Pulmonary artery endothelial cell (primary cell): ENCODE results near the gene SUPT20HL2. TPM values are rescaled to one million over a fixed set of nuclear protein-coding genes. Genes with fewer than 3 reads are reported as not detected.
A peak's percentile ranks its signal among the peaks of the same experiment; 100 is the strongest.
"Not testable (repeated sequence)": the region's sequence is repeated elsewhere in the genome, so short reads cannot be mapped to it uniquely, and the experiment has no call there.

Experiments used
- DNase-seq: peaks from one replicate; pipeline ENCODE4 v3.0.0-alpha.2; 2011; ENCODE audit warnings: low read depth, low spot score
- total RNA-seq: library from RNA; depleted of rRNA; stranded (reverse); fragments of >200 nt; gene quantifications from 2 replicates; pipeline ENCODE4 v1.2.3, GENCODE V29; 2014

SUPT20HL2 gene
- total RNA-seq = not detected in 2 replicates

- no peak for DNase-seq
These were observed at the start of gene SUPT20HL2 for GRCh38 chrX:24314019-24314635. SUPT20HL2 (minus strand) TSS chrX:24314069; CDS start chrX:24313315, 754 bp downstream.

- DNase-seq = not testable (repeated sequence)
These were observed 48.3 kb upstream of the SUPT20HL2 start for GRCh38 chrX:24362089-24362745.

DNA sequence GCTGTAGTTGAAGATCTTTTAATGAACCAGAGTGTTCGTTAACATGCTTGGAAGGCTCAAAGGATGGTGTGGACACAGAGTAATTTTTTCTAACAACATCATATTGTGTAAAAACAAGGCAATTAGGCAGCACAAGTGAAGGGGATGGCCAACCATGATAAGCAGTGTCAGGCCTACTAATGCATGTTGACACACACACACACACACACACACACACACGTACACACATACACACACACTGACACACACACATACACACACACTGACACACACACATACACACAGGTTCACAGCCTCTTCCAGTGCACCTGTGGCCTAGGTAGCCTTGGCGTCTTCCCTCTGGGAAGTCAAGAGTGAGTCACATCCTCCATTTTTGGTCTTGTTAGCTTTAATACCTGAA is 46.4 kb upstream of the SUPT20HL2 start, which contains the start of gene SUPT20HL1:
Gene SUPT20HL1 (plus strand): TSS at position 368 of the 400 bp plus-strand sequence. CDS start 2,122 bp downstream, outside the sequence.
- no peak for DNase-seq

DNA sequence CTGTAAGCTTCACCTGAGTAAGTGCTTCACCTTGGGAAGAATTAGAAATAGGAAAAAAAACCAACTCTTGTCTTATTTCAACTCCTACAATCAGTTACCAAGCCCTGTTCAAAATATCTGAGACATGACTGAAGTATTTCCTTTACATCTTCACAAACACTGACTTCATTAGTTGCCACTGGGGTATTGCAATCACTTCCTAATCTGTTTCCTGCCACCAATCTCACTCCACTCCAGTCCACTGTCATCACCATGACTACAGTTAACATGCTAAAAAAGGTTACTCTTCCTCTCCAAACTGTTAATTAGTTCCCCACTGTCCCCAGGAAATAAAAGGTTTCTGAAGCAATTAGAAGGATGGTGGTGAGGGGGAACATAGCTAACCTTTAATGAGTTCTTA is 43.2 kb upstream of the SUPT20HL2 start:
- peak; percentile 45 for DNase-seq

DNA sequence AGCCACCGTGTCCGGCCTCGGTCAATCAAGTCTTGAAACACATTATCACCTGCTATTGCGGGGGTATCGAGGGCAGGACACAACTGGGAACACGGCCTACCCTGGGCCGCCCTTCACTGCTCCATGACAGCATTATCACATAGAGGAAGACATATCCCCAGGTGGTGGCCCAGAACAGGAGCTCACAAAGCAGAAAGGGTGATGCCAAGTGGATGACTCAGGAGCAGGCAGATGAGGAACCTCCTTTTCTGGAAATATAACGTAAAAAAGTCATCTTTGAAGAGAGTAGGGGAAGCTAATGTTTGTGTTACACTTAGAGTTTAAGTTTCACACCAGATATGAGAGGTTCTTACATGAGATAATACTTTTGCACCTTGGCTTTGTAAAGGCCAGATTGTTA is 41.2 kb upstream of the SUPT20HL2 start:
- no peak for DNase-seq

DNA sequence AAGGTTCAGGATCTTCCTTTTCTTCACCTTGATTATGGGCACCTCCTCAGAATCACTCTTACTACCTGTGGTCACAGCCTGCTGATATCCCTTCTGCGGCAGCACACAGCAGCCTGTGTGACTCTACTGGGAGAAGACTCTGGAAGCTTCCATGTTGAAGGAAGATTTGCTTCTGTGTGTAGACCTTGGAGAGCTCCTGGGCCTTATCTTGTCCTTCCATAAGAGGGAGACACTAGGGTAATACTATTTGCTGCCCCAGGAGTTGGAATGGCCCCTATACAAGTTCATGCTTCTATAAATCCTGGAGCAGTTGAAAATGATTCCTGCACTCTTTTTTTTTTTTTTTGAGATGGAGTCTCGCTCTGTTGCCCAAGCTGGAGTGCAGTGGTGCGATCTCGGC is 36.3 kb upstream of the SUPT20HL2 start:
- DNase-seq = no peak

GRCh38 chrX:24347881-24348280 is 34.0 kb upstream of the SUPT20HL2 start:
- DNase-seq = no peak

DNA sequence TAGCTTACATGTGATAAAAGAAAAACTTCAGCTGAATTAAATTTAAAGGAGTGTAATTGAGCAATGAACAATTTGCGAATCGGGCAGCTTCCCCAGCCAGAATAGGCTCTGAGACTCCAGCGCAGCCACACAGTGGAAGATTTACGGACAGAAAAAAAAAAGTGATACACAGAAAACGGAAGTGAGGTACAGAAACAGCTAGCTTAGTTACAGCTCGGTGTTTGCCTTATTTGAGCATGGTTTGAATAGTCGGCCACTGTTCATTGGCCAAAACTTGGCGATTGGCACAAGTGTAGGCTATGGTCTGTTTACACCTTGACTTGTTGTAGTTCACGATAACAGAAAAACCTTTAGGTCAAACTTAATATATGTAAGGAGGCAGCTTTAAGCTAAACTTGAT is 29.9 kb upstream of the SUPT20HL2 start:
- no peak for DNase-seq

GRCh38 chrX:24341795-24342194 is 27.9 kb upstream of the SUPT20HL2 start:
- DNase-seq = no peak

DNA sequence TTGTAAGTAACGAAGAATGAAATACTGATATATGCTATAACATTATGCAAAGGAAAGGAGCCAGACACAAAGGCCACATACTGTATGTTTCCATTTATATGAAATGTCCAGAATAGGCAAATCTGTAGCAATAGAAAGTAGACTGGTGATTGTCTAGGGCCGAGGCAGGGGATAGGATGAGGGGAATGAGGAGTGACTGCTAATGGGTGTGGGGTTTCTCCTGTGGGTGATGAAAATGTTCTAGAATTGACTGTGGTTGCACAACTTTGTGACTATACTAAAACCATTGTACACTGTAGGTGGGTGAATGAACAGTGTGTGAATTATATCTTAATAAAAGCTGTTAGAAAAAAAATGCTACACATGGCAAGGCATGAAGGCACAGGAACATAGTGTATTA is 26.6 kb upstream of the SUPT20HL2 start:
- DNase-seq = no peak

DNA sequence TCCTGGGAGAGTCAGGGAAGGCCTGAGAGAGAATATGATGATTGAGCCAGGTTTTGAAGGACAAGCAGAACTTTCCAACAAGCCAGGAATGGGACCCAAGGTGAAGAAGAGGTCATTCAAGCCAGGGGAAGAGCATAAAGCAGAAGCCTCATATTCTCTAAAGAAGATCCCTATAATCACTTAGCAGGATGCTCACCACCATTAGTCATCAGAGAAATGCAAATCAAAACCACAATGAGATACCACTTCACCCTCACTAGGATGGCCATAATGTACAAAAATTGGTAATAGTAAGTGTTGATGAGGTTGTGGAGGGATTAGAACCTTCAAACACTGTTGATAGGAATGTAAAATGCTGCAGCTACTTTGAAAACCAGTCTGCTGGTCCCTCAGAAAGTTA is 26.0 kb upstream of the SUPT20HL2 start:
- DNase-seq = no peak

DNA sequence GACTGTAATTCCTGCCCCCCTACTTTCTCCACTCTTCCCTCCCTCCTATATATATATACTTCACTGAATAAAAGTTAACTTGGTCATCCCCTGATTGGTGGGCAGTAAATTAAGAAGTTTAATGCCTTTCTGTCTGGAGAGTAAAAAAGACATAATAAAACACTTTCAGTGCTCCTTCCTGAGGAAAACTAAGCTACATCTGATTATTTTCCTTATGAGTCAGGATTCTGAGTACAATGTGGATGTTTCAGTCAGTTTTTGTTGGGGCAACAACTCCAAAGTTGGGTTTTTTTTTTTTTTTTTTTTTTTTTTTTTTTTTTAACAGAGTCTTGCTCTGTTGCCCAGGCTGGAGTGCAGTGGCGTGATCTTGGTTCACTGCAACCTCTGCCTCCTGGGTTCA is 22.0 kb upstream of the SUPT20HL2 start:
- DNase-seq = no peak

DNA sequence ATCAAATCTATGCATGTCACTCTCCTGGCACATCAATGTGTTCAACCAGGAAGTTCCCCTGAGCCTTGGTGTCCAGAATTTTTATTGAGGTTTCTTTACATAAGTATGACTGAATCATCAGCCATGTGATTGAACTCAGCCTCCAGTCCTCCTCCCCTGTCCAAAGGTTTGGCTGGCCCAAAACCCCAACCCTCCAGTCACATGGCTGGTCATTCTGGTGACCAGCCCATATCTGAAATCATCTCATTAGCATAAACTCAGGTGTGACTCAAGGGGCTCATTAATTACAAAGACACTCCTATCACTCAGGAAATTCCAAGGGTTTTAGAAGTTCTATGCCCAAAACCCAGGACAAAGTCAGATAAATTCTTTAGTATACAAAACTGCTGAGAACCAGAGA is 20.6 kb upstream of the SUPT20HL2 start:
- DNase-seq = no peak

DNA sequence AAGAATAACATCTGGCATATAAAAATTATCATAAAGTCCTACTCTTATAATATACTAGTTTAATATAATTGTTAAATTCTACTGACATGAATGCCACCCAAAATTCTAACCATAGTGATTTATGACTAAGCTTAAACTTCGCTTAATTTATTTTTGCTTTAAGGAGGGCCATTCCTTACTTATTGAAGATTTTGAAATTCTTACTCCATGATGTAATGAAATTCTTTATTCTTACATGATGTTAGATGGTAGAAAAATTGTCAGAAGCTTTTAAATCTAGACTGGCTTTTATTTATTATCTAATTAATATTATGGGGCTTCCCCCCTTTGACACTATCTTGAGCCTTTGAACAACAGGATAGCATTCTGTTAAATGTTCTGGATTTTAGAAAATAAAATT is 19.5 kb upstream of the SUPT20HL2 start:
- no peak for DNase-seq

DNA sequence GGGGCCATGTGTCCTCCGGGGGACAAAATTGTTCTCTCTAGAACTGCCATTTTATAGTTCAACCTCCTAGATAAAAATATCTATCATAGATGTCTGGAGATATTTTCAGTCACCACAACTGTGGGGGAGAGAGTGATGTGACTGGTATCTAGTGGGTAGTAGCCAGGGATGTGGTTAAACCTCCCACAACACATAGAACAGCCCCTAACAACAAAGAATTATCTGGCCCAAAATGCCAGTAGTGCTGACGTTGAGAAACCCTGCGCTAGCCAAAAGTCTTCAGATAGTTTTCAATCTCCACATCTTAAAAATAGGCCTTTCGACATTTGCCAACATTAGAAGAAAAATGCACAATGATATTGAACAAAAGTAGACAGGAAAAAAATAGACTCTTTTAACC is 19.0 kb upstream of the SUPT20HL2 start:
- DNase-seq = no peak

- DNase-seq = no peak
These were observed 11.4 kb upstream of the SUPT20HL2 start for GRCh38 chrX:24325231-24325630.

DNA sequence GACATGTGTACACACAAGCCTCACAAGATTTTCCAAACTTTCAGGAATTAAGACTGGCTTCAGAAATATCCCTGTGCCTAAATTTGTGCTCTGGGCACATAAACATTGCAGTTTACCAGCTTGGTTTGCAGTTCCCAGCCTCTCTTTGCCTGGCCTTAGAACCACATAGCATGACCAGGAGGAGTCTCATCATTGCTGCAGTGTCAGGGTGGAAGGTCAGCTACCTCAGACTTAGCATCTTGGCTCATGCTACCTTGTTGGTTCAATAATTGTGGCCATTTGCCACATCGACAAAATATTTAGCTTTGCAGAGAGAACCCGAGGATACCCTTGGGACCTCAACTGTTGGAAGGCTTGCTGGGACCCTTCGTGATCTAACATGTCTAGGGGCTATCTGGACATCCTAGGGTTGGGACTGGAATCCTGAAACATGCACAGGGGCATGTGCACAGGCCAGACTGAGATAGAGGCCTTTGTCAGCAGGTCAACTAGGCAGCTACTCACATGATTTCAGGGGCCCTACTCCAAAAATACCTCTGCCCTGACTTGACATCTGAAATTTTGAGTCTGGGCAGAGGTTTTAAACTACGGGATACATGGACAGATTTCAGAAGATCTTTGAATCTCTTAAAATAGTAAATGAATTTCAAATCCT is 8.0 kb upstream of the SUPT20HL2 start:
- DNase-seq = no peak

- no peak for DNase-seq
These were observed 3.7 kb upstream of the SUPT20HL2 start for GRCh38 chrX:24317567-24317966.

GRCh38 chrX:24316111-24316510 is 2.2 kb upstream of the SUPT20HL2 start:
- DNase-seq = no peak

GRCh38 chrX:24312249-24312607 is 1.6 kb downstream of the SUPT20HL2 start:
- DNase-seq = not testable (repeated sequence)

DNA sequence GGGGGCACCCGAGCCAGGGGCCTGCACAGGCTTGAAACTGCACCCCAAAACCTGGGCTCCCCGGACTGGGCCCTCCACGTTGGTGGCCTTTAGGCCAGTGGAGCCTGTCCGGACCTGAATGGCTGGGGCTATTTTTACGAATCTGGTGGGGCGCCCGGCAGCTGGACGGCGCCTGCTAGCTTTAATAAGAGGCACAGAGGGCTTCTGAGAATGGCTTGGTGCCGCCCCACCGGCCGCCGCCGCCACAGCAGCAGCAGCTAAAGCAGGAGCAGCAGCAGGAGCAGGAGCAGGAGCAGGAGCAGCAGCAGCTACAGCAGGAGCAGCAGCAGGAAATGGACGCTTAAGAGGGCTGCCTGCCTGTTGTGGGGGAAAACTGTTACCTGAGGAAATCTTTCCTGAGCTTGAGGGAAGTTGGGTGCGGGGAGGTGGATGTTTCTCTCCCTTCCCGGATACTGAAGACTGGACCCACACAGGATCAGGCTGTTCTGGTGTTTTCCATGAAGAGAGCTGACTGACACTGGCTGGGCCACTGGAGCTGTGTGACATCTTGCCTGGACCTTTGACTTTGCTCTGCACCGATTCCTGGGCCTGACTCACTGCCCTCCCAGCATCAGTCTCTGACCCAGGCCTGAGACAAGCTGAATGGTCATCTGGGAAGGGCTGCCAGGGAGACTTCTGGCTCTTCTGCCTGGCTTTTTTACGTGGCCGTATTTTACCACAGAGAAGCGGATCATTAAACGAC is 2.2 kb downstream of the SUPT20HL2 start:
- DNase-seq = not testable (repeated sequence)

DNA sequence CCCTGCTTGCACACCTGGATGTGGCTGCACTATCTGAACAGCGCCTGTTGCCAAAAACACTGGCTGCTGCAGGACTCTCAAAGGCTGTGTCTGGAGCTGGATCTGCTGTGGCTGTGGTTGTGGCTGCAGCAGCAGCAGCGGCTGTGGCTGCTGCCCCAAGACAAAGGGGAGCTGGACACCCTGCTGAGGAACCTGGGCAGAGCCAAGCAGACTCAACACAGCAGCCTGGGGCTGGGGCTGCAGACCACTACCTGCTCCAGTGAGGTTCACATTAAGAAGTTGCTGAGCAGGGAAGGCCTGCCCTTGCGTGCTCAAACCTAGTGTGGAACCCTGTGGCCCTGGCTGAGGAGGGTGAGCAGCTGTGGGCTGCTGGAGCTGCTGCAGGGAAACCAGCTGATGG is 3.0 kb downstream of the SUPT20HL2 start:
- DNase-seq = not testable (repeated sequence)
